Neural progenitor cell (in vitro differentiated cells): ENCODE measurements around the gene NPTXR. TPM values are rescaled to one million over a fixed set of nuclear protein-coding genes. Genes with fewer than 3 reads are reported as not detected.

Experiments
- DNase-seq: peaks from one replicate; pipeline ENCODE4 v3.0.0-alpha.2; 2016; ENCODE audit warnings: low spot score
- H2AFZ ChIP-seq: fragments of 200-600 bp; sonication (generic); replicated peaks from 2 replicates; pipeline ENCODE4 v1.6.1; 2016; ENCODE audit warnings: antibody characterized with exemption
- H3F3A ChIP-seq: fragments of 200-600 bp; sonication (generic); 2 replicates; pipeline ENCODE4 v1.6.1; 2016; ENCODE audit warnings: antibody characterized with exemption, low read depth
- H3K27ac ChIP-seq: fragments of 200-600 bp; sonication (generic); 2 replicates; pipeline ENCODE4 v1.5.1; 2016; ENCODE audit warnings: mild to moderate bottlenecking
- H3K27me3 ChIP-seq: fragments of 200-600 bp; sonication (generic); 2 replicates; pipeline ENCODE4 v1.6.1; 2016; ENCODE audit warnings: mild to moderate bottlenecking, moderate library complexity
- H3K36me3 ChIP-seq: fragments of 200-600 bp; sonication (generic); 2 replicates; pipeline ENCODE4 v1.5.1; 2016
- H3K4me1 ChIP-seq: fragments of 200-600 bp; sonication (generic); 2 replicates; pipeline ENCODE4 v1.6.1; 2016; ENCODE audit warnings: mixed run types
- H3K4me2 ChIP-seq: fragments of 200-600 bp; sonication (generic); 2 replicates; pipeline ENCODE4 v1.6.1; 2016
- H3K4me3 ChIP-seq: fragments of 200-600 bp; sonication (generic); 2 replicates; pipeline ENCODE4 v1.5.1; 2016
- H3K79me2 ChIP-seq: fragments of 200-600 bp; sonication (generic); 2 replicates; pipeline ENCODE4 v1.6.1; 2016; ENCODE audit warnings: low read depth
- H3K9ac ChIP-seq: fragments of 200-600 bp; sonication (generic); 2 replicates; pipeline ENCODE4 v1.6.1; 2016
- H3K9me3 ChIP-seq: fragments of 200-600 bp; sonication (generic); 2 replicates; pipeline ENCODE4 v1.5.1; 2016; ENCODE audit warnings: low read depth
- H4K20me1 ChIP-seq: fragments of 200-600 bp; sonication (generic); 2 replicates; pipeline ENCODE4 v1.6.1; 2016; ENCODE audit warnings: low read depth
- H3K27ac Mint-ChIP-seq: 3 replicates; pipeline ENCODE4 v1.8.0; 2021; ENCODE audit warnings: mixed read lengths
- H3K27me3 Mint-ChIP-seq: 2 replicates; pipeline ENCODE4 v1.8.0; 2022; ENCODE audit warnings: low read depth, mild to moderate bottlenecking, inconsistent platforms, moderate library complexity, mixed read lengths; ENCODE audit not compliant: insufficient read depth
- H3K36me3 Mint-ChIP-seq: 3 replicates; pipeline ENCODE4 v1.8.0; 2021; ENCODE audit warnings: mixed read lengths
- H3K4me1 Mint-ChIP-seq: 3 replicates; pipeline ENCODE4 v1.8.0; 2021; ENCODE audit warnings: mixed read lengths
- H3K4me3 Mint-ChIP-seq: 3 replicates; pipeline ENCODE4 v1.8.0; 2021; ENCODE audit warnings: mild to moderate bottlenecking, moderate library complexity, mixed read lengths
- H3K9me3 Mint-ChIP-seq: 3 replicates; pipeline ENCODE4 v1.8.0; 2020; ENCODE audit warnings: mixed read lengths
- EZH2 ChIP-seq: fragments of 200-600 bp; sonication (generic); IDR thresholded peaks from 2 replicates; pipeline ENCODE4 v1.6.1; 2017; ENCODE audit warnings: antibody characterized with exemption, mild to moderate bottlenecking, moderate library complexity
- EZH2phosphoT487 ChIP-seq: fragments of 200-600 bp; sonication (generic); IDR thresholded peaks from 2 replicates; pipeline ENCODE4 v1.6.1; 2017; ENCODE audit warnings: antibody characterized with exemption
- total RNA-seq: library from RNA; depleted of rRNA; stranded (reverse); fragments of >200 nt; gene quantifications from 2 replicates; pipeline ENCODE4 v1.2.3, GENCODE V29; 2015; ENCODE audit warnings: low replicate concordance
- TF ChIP-seq, protein P1 (sequence below): fragments of 200-600 bp; sonication (generic); IDR thresholded peaks from 2 replicates; pipeline ENCODE4 v1.5.1; 2017; ENCODE audit warnings: antibody characterized with exemption, mild to moderate bottlenecking

The NPTXR gene
- total RNA-seq, 1 donor from 2014 or later = 0.99 TPM

GRCh38 chr22:38834215-38834953, 9.4 kb downstream of the NPTXR start:
- no peaks in the 10 kb centered on the region for H3K36me3 ChIP-seq
- no peaks in the 10 kb centered on the region for H4K20me1 ChIP-seq
- H3K9ac ChIP-seq = no peak overlapping the region
- H3K4me3 Mint-ChIP-seq = no peak overlapping the region
- H2AFZ ChIP-seq = no peak overlapping the region
- no peaks in the 10 kb centered on the region for H3K36me3 Mint-ChIP-seq
- H3K4me1 Mint-ChIP-seq = peaks cover 3% of the 10 kb centered on the region
- H3K4me1 ChIP-seq = no peaks in the 10 kb centered on the region
- TF ChIP-seq EZH2phosphoT487 = no peak
- TF ChIP-seq, protein P1, sequence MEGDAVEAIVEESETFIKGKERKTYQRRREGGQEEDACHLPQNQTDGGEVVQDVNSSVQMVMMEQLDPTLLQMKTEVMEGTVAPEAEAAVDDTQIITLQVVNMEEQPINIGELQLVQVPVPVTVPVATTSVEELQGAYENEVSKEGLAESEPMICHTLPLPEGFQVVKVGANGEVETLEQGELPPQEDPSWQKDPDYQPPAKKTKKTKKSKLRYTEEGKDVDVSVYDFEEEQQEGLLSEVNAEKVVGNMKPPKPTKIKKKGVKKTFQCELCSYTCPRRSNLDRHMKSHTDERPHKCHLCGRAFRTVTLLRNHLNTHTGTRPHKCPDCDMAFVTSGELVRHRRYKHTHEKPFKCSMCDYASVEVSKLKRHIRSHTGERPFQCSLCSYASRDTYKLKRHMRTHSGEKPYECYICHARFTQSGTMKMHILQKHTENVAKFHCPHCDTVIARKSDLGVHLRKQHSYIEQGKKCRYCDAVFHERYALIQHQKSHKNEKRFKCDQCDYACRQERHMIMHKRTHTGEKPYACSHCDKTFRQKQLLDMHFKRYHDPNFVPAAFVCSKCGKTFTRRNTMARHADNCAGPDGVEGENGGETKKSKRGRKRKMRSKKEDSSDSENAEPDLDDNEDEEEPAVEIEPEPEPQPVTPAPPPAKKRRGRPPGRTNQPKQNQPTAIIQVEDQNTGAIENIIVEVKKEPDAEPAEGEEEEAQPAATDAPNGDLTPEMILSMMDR = no peak
- TF ChIP-seq EZH2 = no peak
- peaks cover 14% of the 10 kb centered on the region for H3K27me3 ChIP-seq
- H3K27me3 Mint-ChIP-seq = peaks cover 9% of the 10 kb centered on the region
- H3K79me2 ChIP-seq = no peaks in the 10 kb centered on the region
- no peak for DNase-seq
- no peak overlapping the region for H3K27ac ChIP-seq
- no peaks in the 10 kb centered on the region for H3K9me3 Mint-ChIP-seq
- H3K4me3 ChIP-seq = no peak overlapping the region
- no peak overlapping the region for H3K4me2 ChIP-seq
- H3K27ac Mint-ChIP-seq = no peak overlapping the region
- no peaks in the 10 kb centered on the region for H3F3A ChIP-seq
- no peaks in the 10 kb centered on the region for H3K9me3 ChIP-seq

GRCh38 chr22:38833061-38833460, 10.8 kb downstream of the NPTXR start:
- peaks cover 3% of the 10 kb centered on the region for H3K4me1 Mint-ChIP-seq
- H4K20me1 ChIP-seq = no peaks in the 10 kb centered on the region
- no peaks in the 10 kb centered on the region for H3K9me3 Mint-ChIP-seq
- DNase-seq = no peak
- no peak overlapping the region for H2AFZ ChIP-seq
- H3K4me2 ChIP-seq = no peak overlapping the region
- H3K9ac ChIP-seq = no peak overlapping the region
- H3K4me1 ChIP-seq = no peaks in the 10 kb centered on the region
- TF ChIP-seq EZH2 (no peak), EZH2phosphoT487 (no peak)
- TF ChIP-seq, protein P1 = no peak
- H3K27ac Mint-ChIP-seq = no peak overlapping the region
- no peaks in the 10 kb centered on the region for H3K36me3 ChIP-seq
- peaks cover 14% of the 10 kb centered on the region for H3K27me3 ChIP-seq
- peaks cover 6% of the 10 kb centered on the region for H3K27me3 Mint-ChIP-seq
- no peaks in the 10 kb centered on the region for H3K79me2 ChIP-seq
- H3F3A ChIP-seq = no peaks in the 10 kb centered on the region
- no peak overlapping the region for H3K4me3 Mint-ChIP-seq
- no peak overlapping the region for H3K27ac ChIP-seq
- no peak overlapping the region for H3K4me3 ChIP-seq
- H3K9me3 ChIP-seq = no peaks in the 10 kb centered on the region
- no peaks in the 10 kb centered on the region for H3K36me3 Mint-ChIP-seq

GRCh38 chr22:38832005-38832978, 11.5 kb downstream of the NPTXR start:
- Histone ChIP-seq H3K4me3 (no peak overlapping the region), H2AFZ (no peak overlapping the region), H3K9me3 (no peaks in the 10 kb centered on the region), H3K27me3 (peaks cover 14% of the 10 kb centered on the region), H4K20me1 (no peaks in the 10 kb centered on the region), H3F3A (no peaks in the 10 kb centered on the region), H3K79me2 (no peaks in the 10 kb centered on the region), H3K4me1 (no peaks in the 10 kb centered on the region), H3K4me2 (no peak overlapping the region), H3K9ac (no peak overlapping the region), H3K27ac (no peak overlapping the region), H3K36me3 (no peaks in the 10 kb centered on the region)
- no peak overlapping the region for H3K27ac Mint-ChIP-seq
- no peak for DNase-seq
- H3K4me1 Mint-ChIP-seq = peaks cover 3% of the 10 kb centered on the region
- no peaks in the 10 kb centered on the region for H3K36me3 Mint-ChIP-seq
- no peaks in the 10 kb centered on the region for H3K9me3 Mint-ChIP-seq
- no peak for TF ChIP-seq EZH2phosphoT487
- TF ChIP-seq EZH2 = no peak
- TF ChIP-seq, protein P1 = no peak
- peaks cover 6% of the 10 kb centered on the region for H3K27me3 Mint-ChIP-seq
- no peak overlapping the region for H3K4me3 Mint-ChIP-seq
